ENCODE data around the gene SLC16A5. TPM values are rescaled to one million over a fixed set of nuclear protein-coding genes. Genes with fewer than 3 reads are reported as not detected.

The SLC16A5 gene
- total RNA-seq, 2 experiments from 2014 or later = not detected

DNA sequence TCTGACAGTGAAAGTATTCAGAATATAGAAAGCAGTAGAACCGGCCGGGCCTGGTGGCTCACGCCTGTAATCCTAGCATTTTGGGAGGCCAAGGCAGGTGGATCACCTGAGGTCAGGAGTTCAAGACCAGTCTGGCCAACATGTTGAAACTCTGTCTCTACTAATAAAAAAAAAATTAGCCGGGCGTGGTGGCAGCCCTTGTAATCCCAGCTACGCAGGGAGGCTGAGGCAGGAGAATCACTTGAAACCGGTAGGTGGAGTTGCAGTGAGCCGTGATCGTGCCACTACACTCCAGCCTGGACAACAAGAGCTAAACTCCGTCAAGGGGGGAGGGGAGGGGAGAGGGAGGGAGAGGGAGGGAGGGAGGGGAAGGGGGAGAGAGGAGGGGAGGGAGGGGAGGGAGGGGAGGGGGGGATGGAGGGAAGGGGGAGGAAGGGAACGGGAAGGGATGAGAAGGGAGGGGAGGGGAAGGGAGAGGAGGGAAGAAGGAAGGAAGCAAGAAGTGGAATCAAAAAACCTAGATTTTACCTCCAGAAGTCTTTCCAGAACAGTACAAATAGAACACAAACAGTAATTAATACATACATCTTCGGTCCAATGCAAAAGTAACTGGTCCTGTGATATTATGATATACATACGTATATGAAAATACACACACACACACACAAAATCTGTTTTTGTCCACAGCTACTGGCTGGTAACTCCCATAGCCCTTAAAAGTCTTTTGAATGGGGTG is 54.6 kb downstream of the SLC16A5 start:
- Histone ChIP-seq H3K79me2 (ENCODE audit: insufficient read depth, low read depth, low read length) (no peaks in the 10 kb centered on the region), H3K36me3 (ENCODE audit: insufficient read depth, low read length) (peaks cover 99% of the 10 kb centered on the region)
- POLR2A ChIA-PET = interaction anchor here (0.6 to 1.9 kb wide), 2 partner anchors 10 to 36 kb away, joined by 3 to 4 read pairs; no protein-coding TSS in a partner anchor

DNA sequence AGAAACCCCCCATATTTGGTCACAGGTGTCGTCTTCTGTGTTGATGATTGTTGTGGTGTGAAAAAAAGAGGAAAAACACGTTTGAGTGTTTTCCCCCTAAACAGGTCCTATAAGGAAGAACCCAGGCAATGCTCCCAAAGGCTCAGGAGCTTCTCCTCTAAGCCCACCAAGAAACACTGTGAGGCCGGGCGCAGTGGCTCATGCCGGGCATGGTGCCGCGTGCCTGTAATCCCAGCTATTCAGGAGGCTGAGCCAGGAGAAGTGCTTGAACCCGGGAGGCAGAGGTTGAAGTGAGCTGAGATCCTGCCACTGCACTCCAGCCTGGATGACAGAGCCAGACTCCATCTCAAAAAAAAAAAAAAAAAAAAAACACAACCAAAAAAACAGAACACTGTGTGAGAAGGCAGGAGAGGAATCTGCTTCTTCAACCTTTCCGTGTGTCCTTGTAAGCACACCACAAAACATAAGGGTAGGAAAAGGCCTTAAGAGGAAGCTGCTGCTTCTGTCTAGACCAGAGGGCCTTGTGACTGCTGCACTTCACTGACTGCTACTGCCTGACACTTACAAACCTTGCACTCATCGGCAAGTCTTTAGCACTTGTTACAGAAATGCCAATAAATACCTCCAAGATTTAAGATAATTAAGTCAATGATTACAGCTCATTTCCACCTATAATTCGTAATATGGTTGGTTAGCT is 57.2 kb downstream of the SLC16A5 start:
- Histone ChIP-seq H3K4me3 (ENCODE audit: low read depth, low read length, poor library complexity, severe bottlenecking) (no peak overlapping the region), H3K9me3 (ENCODE audit: low read length) (no peaks in the 10 kb centered on the region), H3K4me1 (ENCODE audit: insufficient read depth, low read length, poor library complexity, severe bottlenecking) (peaks cover 12% of the 10 kb centered on the region), H4K20me1 (ENCODE audit: insufficient read depth, low read length) (no peaks in the 10 kb centered on the region), H3K79me2 (ENCODE audit: insufficient read depth, low read depth, low read length) (peaks cover 23% of the 10 kb centered on the region), H2AFZ (ENCODE audit: low read length) (no peak overlapping the region), H3K9me2 (ENCODE audit: insufficient read depth, low read length) (no peaks in the 10 kb centered on the region), H3K27ac (ENCODE audit: low read depth, low read length, poor library complexity, severe bottlenecking) (no peak overlapping the region), H3K4me2 (ENCODE audit: low read length) (no peak overlapping the region), H3K36me3 (ENCODE audit: insufficient read depth, low read length) (peaks cover 96% of the 10 kb centered on the region)
- BruUV-seq (replicated peaks) = TSS peak; percentile 27
- intact Hi-C loops (cut with micrococcal nuclease; ENCODE audit: unreplicated experiment) = no loop called here
- ChIA-PET POLR2A (interaction anchor here (0.6 to 1.0 kb wide), 4 partner anchors 13 to 191 kb away, joined by 3 to 4 read pairs (median 4); partner anchors contain the start of gene NT5C), CTCF (ENCODE audit: unreplicated experiment) (interaction anchor here (0.8 kb wide), 1 partner anchor 31 kb away, joined by 3 read pairs; no protein-coding TSS in a partner anchor)
- no peak for TF ChIP-seq EZH2phosphoT487 (IDR thresholded peaks at IDR 0.05; ENCODE audit: borderline replicate concordance, low read depth, low read length)
- TF ChIP-seq, protein P1, sequence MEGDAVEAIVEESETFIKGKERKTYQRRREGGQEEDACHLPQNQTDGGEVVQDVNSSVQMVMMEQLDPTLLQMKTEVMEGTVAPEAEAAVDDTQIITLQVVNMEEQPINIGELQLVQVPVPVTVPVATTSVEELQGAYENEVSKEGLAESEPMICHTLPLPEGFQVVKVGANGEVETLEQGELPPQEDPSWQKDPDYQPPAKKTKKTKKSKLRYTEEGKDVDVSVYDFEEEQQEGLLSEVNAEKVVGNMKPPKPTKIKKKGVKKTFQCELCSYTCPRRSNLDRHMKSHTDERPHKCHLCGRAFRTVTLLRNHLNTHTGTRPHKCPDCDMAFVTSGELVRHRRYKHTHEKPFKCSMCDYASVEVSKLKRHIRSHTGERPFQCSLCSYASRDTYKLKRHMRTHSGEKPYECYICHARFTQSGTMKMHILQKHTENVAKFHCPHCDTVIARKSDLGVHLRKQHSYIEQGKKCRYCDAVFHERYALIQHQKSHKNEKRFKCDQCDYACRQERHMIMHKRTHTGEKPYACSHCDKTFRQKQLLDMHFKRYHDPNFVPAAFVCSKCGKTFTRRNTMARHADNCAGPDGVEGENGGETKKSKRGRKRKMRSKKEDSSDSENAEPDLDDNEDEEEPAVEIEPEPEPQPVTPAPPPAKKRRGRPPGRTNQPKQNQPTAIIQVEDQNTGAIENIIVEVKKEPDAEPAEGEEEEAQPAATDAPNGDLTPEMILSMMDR (conservative IDR thresholded peaks at IDR 0.05; ENCODE audit: low read length) = no peak
- no peak for DNase-seq (ENCODE audit: low spot score)

More for the DNA sequence above, 54.6 kb downstream of the SLC16A5 start:
- no peak for TF ChIP-seq EZH2phosphoT487 (IDR thresholded peaks at IDR 0.05; ENCODE audit: borderline replicate concordance, low read depth, low read length)
- TF ChIP-seq, protein P1 (conservative IDR thresholded peaks at IDR 0.05; ENCODE audit: low read length) = no peak
- H2AFZ ChIP-seq (ENCODE audit: low read length) = no peak overlapping the region
- H4K20me1 ChIP-seq (ENCODE audit: insufficient read depth, low read length) = no peaks in the 10 kb centered on the region
- no peaks in the 10 kb centered on the region for H3K9me2 ChIP-seq (ENCODE audit: insufficient read depth, low read length)
- H3K4me1 ChIP-seq (ENCODE audit: insufficient read depth, low read length, poor library complexity, severe bottlenecking) = peaks cover 12% of the 10 kb centered on the region
- no TSS peak for BruUV-seq (replicated peaks)
- H3K4me2 ChIP-seq (ENCODE audit: low read length) = no peak overlapping the region
- no peak for DNase-seq (ENCODE audit: low spot score)
- intact Hi-C loops (cut with micrococcal nuclease; ENCODE audit: unreplicated experiment) = no loop called here
- H3K4me3 ChIP-seq (ENCODE audit: low read depth, low read length, poor library complexity, severe bottlenecking) = no peak overlapping the region
- CTCF ChIA-PET (ENCODE audit: unreplicated experiment) = no interaction called here
- H3K27ac ChIP-seq (ENCODE audit: low read depth, low read length, poor library complexity, severe bottlenecking) = no peak overlapping the region
- no peaks in the 10 kb centered on the region for H3K9me3 ChIP-seq (ENCODE audit: low read length)

Measured in OCI-LY7 (cell line).